HepG2 (cell line): ENCODE measurements around the gene C11orf24. TPM values are rescaled to one million over a fixed set of nuclear protein-coding genes. Genes with fewer than 3 reads are reported as not detected.

ENCODE experiments used
- JUN ChIP-seq: sonication (generic); formaldehyde crosslinking; IDR thresholded peaks from 2 replicates; pipeline ENCODE4 v1.4.0; 2020; ENCODE audit warnings: mild to moderate bottlenecking, missing genetic modification reagents
- KLF9 ChIP-seq: IDR thresholded peaks from 2 replicates; pipeline ENCODE4 v1.6.1; 2016; ENCODE audit warnings: low read depth
- MTA3 ChIP-seq: sonication (generic); formaldehyde crosslinking; IDR thresholded peaks from 2 replicates; pipeline ENCODE4 v1.4.0; 2020; ENCODE audit warnings: missing genetic modification reagents
- NFE2 ChIP-seq: sonication (generic); formaldehyde crosslinking; IDR thresholded peaks from 2 replicates; pipeline ENCODE4 v1.4.0; 2020; ENCODE audit warnings: missing genetic modification reagents
- POLR2AphosphoS2 ChIP-seq: IDR thresholded peaks from 2 replicates; pipeline ENCODE4 v1.6.1; 2011; ENCODE audit warnings: low read depth, low read length, improper control_type of control experiment
- PTBP1 ChIP-seq: fragments of 200-400 bp; formaldehyde crosslinking; IDR thresholded peaks from 2 replicates; pipeline ENCODE4 v1.6.1; 2018; ENCODE audit warnings: low read length, low read depth; ENCODE audit not compliant: poor library complexity, severe bottlenecking
- RNF2 ChIP-seq: fragments of 450-650 bp; conservative IDR thresholded peaks from 2 replicates; pipeline ENCODE4 v1.6.1; 2016; ENCODE audit warnings: low read depth
- WIZ ChIP-seq: sonication (generic); formaldehyde crosslinking; IDR thresholded peaks from 2 replicates; pipeline ENCODE4 v1.5.1; 2020; ENCODE audit warnings: mild to moderate bottlenecking, missing genetic modification reagents
- ZBTB8A ChIP-seq: sonication (generic); formaldehyde crosslinking; IDR thresholded peaks from 2 replicates; pipeline ENCODE4 v1.4.0; 2020; ENCODE audit warnings: mild to moderate bottlenecking, low read depth, missing genetic modification reagents, borderline replicate concordance
- ZFAT ChIP-seq: sonication (generic); formaldehyde crosslinking; conservative IDR thresholded peaks from 2 replicates; pipeline ENCODE4 v1.8.1; 2023; ENCODE audit warnings: missing genetic modification reagents, inconsistent platforms
- ZNF263 ChIP-seq: sonication (generic); formaldehyde crosslinking; IDR thresholded peaks from 2 replicates; pipeline ENCODE4 v1.4.0; 2020; ENCODE audit warnings: missing genetic modification reagents
- ZNF292 ChIP-seq: sonication (generic); formaldehyde crosslinking; IDR thresholded peaks from 2 replicates; pipeline ENCODE4 v1.8.1; 2022; ENCODE audit warnings: mild to moderate bottlenecking, low read depth, missing genetic modification reagents, borderline replicate concordance
- ZNF619 ChIP-seq: sonication (generic); formaldehyde crosslinking; IDR thresholded peaks from 2 replicates; pipeline ENCODE4 v1.4.0; 2020; ENCODE audit warnings: mild to moderate bottlenecking, missing genetic modification reagents
- ZNF749 ChIP-seq: sonication (generic); formaldehyde crosslinking; IDR thresholded peaks from 2 replicates; pipeline ENCODE4 v1.8.0; 2022; ENCODE audit warnings: mild to moderate bottlenecking, missing genetic modification reagents, moderate library complexity, borderline replicate concordance
- ZSCAN29 ChIP-seq: sonication (generic); formaldehyde crosslinking; conservative IDR thresholded peaks from 2 replicates; pipeline ENCODE4 v1.4.0; 2020; ENCODE audit warnings: mild to moderate bottlenecking, missing genetic modification reagents
- polyA plus RNA-seq, 8 experiments: library from polyadenylated mRNA; depleted of rRNA in 3 of 8; stranded (reverse) in 7 of 8; unstranded in 1 of 8; fragments of >200 nt; fragmentation: Illumina TruSeq in 4 of 8; extraction: Trizol in 4 of 8; gene quantifications; 2 replicates each; pipeline versions ENCODE4 v1.2.1 to v1.2.3, GENCODE V29; 2011 to 2016; ENCODE audit warnings: low read depth in 4 of 8, missing spikeins in 1 of 8, mixed read lengths in 1 of 8; ENCODE audit not compliant: insufficient read depth in 1 of 8
- total RNA-seq, 5 experiments: library from RNA; depleted of rRNA; stranded (reverse); fragments of >200 nt; fragmentation: Illumina TruSeq; extraction: Trizol; gene quantifications; 2 replicates each; pipeline ENCODE4 v1.2.3, GENCODE V29; 2016; ENCODE audit warnings: low read depth in 1 of 5
- TF ChIP-seq, protein P1 (sequence below): sonication (generic); formaldehyde crosslinking; IDR thresholded peaks from 2 replicates; pipeline ENCODE4 v1.5.0; 2020; ENCODE audit warnings: mild to moderate bottlenecking, missing genetic modification reagents, moderate library complexity
- TF ChIP-seq, protein P2 (sequence below): sonication (generic); formaldehyde crosslinking; IDR thresholded peaks from 2 replicates; pipeline ENCODE4 v1.5.1; 2020; ENCODE audit warnings: mild to moderate bottlenecking, missing genetic modification reagents
- TF ChIP-seq, protein P3 (sequence below): sonication (generic); formaldehyde crosslinking; IDR thresholded peaks from 2 replicates; pipeline ENCODE4 v1.8.0; 2022; ENCODE audit warnings: mild to moderate bottlenecking, missing genetic modification reagents, moderate library complexity
- TF ChIP-seq, protein P4 (sequence below): sonication (generic); formaldehyde crosslinking; IDR thresholded peaks from 2 replicates; pipeline ENCODE4 v1.8.1; 2023; ENCODE audit warnings: mild to moderate bottlenecking, missing genetic modification reagents
- TF ChIP-seq, protein P5 (sequence below): sonication (generic); formaldehyde crosslinking; IDR thresholded peaks from 2 replicates; pipeline ENCODE4 v1.4.0; 2020; ENCODE audit warnings: missing genetic modification reagents

Gene C11orf24
- total and polyA plus RNA-seq, 2 of the 13 experiments (the other 11 are each of a cell fraction or from before 2014, with no cell fraction given) = 52.9 to 55.5 TPM

DNA sequence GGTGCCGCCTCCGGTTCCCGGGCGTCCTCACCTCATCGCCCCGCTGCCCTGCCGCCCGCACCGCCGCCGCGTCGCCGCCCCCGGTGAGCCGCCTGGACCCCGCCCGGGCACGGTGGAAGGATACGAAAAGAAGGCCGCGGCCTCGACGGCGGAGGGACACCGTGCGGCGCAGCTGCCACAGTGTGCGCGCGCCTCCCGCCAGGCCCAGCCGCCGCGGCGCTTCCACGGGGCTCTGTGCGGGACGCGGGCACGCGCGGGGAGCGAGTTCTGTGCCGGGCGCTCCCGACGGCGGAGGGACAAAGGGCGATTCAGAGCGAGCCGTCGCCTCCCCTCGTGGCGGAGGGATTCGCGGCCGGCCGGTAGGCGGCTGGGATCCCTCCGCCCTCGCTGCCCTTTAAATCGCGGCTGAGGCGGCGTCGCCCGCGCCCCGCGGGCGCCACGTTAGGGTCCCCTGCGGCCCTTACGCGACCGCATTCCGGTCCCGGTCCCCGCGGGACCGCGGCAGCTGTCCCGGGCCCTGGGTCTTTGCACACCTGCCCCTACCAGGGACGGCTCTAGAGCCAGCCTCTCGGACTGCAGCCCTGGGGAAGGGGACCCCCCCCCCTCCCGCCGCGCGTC, 58.1 kb downstream of the C11orf24 start (continued):
- no peak for TF ChIP-seq ZNF749 (CRISPR knock-in tag)
- TF ChIP-seq JUN (CRISPR knock-in tag) = no peak
- TF ChIP-seq, protein P1, sequence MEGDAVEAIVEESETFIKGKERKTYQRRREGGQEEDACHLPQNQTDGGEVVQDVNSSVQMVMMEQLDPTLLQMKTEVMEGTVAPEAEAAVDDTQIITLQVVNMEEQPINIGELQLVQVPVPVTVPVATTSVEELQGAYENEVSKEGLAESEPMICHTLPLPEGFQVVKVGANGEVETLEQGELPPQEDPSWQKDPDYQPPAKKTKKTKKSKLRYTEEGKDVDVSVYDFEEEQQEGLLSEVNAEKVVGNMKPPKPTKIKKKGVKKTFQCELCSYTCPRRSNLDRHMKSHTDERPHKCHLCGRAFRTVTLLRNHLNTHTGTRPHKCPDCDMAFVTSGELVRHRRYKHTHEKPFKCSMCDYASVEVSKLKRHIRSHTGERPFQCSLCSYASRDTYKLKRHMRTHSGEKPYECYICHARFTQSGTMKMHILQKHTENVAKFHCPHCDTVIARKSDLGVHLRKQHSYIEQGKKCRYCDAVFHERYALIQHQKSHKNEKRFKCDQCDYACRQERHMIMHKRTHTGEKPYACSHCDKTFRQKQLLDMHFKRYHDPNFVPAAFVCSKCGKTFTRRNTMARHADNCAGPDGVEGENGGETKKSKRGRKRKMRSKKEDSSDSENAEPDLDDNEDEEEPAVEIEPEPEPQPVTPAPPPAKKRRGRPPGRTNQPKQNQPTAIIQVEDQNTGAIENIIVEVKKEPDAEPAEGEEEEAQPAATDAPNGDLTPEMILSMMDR (CRISPR knock-in tag) = peak; percentile 16; the same call in 1 of the 2 replicates
- TF ChIP-seq, protein P2, sequence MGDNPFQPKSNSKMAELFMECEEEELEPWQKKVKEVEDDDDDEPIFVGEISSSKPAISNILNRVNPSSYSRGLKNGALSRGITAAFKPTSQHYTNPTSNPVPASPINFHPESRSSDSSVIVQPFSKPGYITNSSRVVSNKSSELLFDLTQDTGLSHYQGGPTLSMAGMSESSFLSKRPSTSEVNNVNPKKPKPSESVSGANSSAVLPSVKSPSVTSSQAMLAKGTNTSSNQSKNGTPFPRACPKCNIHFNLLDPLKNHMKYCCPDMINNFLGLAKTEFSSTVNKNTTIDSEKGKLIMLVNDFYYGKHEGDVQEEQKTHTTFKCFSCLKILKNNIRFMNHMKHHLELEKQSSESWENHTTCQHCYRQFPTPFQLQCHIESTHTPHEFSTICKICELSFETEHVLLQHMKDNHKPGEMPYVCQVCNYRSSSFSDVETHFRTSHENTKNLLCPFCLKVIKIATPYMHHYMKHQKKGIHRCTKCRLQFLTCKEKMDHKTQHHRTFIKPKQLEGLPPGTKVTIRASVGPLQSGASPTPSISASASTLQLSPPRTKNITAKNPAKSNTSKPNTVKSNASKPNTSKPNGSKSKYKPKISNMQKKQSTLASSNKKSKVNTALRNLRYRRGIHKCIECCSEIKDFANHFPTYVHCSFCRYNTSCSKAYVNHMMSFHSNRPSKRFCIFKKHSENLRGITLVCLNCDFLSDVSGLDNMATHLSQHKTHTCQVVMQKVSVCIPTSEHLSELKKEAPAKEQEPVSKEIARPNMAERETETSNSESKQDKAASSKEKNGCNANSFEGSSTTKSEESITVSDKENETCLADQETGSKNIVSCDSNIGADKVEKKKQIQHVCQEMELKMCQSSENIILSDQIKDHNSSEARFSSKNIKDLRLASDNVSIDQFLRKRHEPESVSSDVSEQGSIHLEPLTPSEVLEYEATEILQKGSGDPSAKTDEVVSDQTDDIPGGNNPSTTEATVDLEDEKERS (CRISPR knock-in tag) = no peak
- no peak for TF ChIP-seq MTA3 (CRISPR knock-in tag)
- no peak for TF ChIP-seq ZBTB8A (CRISPR knock-in tag)
- TF ChIP-seq ZFAT (CRISPR knock-in tag) = no peak
- peak; percentile 55; the same call in 1 of the 2 replicates for TF ChIP-seq ZNF263 (CRISPR knock-in tag)
- no peak for TF ChIP-seq PTBP1
- TF ChIP-seq, protein P3, sequence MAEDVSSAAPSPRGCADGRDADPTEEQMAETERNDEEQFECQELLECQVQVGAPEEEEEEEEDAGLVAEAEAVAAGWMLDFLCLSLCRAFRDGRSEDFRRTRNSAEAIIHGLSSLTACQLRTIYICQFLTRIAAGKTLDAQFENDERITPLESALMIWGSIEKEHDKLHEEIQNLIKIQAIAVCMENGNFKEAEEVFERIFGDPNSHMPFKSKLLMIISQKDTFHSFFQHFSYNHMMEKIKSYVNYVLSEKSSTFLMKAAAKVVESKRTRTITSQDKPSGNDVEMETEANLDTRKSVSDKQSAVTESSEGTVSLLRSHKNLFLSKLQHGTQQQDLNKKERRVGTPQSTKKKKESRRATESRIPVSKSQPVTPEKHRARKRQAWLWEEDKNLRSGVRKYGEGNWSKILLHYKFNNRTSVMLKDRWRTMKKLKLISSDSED (CRISPR knock-in tag) = 0 out of 2 replicates have a peak, but pooled peaks have one; percentile 31
- TF ChIP-seq, protein P4, sequence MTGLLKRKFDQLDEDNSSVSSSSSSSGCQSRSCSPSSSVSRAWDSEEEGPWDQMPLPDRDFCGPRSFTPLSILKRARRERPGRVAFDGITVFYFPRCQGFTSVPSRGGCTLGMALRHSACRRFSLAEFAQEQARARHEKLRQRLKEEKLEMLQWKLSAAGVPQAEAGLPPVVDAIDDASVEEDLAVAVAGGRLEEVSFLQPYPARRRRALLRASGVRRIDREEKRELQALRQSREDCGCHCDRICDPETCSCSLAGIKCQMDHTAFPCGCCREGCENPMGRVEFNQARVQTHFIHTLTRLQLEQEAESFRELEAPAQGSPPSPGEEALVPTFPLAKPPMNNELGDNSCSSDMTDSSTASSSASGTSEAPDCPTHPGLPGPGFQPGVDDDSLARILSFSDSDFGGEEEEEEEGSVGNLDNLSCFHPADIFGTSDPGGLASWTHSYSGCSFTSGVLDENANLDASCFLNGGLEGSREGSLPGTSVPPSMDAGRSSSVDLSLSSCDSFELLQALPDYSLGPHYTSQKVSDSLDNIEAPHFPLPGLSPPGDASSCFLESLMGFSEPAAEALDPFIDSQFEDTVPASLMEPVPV (CRISPR knock-in tag) = no peak; the same call in 1 of the 2 replicates
- no peak for TF ChIP-seq ZSCAN29 (CRISPR knock-in tag)
- peak; percentile 81; the same call in 1 of the 2 replicates for TF ChIP-seq RNF2
- no peak for TF ChIP-seq POLR2AphosphoS2
- no peak for TF ChIP-seq KLF9 (CRISPR knock-in tag)
- no peak for TF ChIP-seq WIZ (CRISPR knock-in tag)
- no peak for TF ChIP-seq ZNF619
- TF ChIP-seq, protein P5, sequence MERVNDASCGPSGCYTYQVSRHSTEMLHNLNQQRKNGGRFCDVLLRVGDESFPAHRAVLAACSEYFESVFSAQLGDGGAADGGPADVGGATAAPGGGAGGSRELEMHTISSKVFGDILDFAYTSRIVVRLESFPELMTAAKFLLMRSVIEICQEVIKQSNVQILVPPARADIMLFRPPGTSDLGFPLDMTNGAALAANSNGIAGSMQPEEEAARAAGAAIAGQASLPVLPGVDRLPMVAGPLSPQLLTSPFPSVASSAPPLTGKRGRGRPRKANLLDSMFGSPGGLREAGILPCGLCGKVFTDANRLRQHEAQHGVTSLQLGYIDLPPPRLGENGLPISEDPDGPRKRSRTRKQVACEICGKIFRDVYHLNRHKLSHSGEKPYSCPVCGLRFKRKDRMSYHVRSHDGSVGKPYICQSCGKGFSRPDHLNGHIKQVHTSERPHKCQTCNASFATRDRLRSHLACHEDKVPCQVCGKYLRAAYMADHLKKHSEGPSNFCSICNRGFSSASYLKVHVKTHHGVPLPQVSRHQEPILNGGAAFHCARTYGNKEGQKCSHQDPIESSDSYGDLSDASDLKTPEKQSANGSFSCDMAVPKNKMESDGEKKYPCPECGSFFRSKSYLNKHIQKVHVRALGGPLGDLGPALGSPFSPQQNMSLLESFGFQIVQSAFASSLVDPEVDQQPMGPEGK (CRISPR knock-in tag) = peak; percentile 76
- no peak for TF ChIP-seq NFE2 (CRISPR knock-in tag)
- no peak for TF ChIP-seq ZNF292 (CRISPR knock-in tag)
